HG02623 (cell line): ENCODE data around the gene ZNF592.
"Not testable (repeated sequence)": the region's sequence is repeated elsewhere in the genome, so short reads cannot be mapped to it uniquely, and the experiment has no call there.

Experiments
- ATAC-seq: cut with Tn5 transposase; IDR thresholded peaks from one replicate; pipeline ENCODE4 v1.9.1; 2021; ENCODE audit warnings: moderate library complexity; ENCODE audit not compliant: unreplicated experiment

The ZNF592 gene

DNA sequence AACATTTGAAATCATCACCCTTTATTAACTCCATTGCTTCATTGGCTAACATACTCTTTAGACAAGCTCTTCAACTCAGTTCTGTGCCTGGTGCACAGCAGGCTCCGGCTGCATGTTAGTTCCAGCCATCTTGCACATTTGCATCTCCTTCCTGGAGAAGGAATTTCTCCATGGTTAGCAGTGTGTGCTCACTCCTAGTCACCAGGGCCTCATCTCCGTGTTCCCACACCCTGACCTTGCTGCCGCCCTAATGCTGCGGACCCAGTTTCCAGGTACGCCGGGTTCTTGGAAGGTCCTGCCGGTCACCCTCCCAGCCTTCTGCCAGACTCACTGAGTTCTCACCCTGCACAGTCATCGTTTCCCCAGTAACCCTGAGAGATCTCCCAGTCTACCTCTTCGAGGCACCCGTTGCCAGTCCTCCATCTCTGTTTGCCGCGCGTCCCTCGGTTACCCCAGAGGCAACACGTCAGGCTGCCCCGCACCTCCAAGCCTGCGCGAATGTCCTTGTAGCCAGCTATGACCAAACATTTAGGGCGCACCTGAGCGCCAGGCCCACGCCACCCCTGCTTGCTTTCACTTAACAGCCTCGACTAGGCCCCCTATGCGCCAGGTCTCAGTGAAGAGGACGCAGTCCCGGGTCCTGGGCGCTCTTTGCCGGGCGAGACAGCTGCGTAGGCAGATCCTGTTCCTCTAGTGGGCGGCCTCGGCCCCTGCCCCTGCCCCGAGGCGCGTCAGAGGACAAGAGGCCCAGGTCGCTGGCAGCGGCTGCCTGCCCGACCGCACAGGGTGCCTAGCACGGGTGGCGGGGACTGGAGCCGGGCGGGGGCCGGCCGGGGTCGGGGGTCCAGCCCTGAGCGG lies 747 bp upstream of the ZNF592 start:
- peak; percentile 44 for ATAC-seq

DNA sequence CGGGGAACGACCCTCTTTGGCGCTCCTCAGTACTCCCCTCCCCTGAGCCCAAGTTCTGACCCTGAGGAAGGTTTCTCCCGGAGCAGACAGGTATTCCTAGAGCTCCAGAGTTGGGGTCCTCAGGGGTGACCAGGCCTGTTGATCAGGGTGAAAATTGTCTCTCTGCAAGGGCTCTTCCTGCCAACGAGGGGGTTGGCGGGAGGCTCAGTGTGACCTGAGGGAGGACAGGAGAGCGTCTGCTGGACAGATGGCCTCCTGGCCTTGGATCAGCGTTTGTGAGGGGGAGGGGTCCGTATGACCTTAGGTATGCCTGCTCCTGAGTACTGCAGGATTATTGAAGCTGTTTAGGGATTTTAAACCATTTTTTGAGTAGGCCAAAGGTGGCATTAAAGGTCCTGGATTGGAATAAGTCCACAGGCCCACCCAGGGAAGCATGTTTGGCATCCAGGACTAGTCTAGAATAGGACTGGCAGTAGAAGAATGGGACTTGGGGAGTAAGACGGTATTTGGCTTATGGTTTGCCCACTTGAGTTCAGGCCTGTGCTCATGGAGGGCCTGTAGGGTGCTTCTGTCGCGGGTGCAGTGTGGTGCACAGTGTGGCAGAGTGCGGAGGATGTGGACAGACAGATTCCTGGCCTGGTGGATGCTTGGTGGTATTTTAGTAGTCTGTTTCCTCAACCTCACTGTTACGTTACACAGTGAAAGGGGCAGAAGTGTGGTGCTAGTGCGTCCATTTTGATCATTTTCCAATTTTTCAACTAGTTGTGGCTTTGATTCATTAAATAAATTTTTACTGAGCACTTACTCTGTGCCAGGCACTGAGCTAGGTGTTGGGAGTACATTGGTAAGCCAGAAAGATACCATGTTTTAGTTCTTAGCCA lies 959 bp downstream of the ZNF592 start:
- ATAC-seq: no peak

DNA sequence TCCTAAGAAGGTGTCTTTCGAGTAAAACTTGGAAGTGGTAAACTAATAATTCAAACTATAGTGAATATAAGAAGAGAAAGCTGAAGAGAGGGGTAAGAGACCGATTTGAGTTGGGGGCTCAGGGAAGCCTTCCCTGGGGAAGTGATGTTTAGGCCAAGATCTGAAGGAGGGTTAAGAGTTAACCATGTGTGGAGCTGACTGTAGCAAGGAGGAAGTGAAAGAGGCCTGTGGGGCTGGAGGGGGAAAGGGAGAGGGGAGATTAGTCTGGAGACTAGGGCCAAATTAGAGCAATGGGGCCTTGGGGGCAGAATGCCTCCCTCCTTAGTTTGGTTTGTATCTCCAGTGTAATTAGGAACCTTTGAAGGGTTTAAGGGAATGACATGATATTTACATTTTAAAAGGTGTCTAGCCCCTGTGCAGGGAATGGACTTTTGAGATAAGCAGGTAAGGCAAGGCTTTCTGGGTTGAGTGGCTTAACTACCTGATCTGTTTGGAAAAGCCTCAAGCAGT lies 2.2 kb downstream of the ZNF592 start:
- no peak for ATAC-seq

DNA sequence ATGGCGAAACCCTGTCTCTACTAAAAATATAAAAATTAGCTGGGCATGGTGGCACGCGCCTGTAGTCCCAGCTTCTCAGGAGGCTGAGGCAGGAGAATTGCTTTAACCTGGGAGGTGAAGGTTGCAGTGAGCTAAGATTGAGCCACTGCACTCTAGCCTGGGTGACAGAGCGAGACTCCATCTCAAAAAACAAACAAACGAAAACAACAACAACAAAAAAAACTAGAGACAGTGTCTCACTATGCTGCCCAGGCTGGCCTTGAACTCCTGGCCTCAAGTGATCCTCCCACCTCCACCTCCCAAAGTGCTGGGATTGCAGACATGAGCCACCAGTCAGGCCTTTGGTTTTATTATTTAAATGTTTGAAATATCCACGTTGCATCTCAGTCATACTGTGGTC lies 3.3 kb downstream of the ZNF592 start:
- ATAC-seq: not testable (repeated sequence)

DNA sequence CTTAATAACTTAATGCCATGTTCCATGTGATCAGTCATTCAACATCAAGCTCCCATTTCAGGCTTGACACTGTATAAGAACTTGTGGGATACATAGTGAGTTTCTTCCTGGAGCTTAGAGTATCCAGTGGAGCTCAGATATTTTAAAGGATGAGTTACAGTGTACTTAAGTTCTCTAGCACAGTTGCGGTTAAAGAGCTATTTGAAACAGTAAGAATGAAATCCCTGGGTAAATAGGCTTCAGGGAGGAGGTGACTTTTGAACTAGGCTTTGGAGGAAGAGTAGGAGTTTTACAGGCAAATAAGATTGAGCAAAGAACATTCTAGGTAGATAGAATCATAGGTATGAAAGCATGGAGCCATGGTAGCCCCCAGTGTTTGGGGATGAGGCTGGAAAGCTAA lies 3.8 kb downstream of the ZNF592 start:
- no peak for ATAC-seq

DNA sequence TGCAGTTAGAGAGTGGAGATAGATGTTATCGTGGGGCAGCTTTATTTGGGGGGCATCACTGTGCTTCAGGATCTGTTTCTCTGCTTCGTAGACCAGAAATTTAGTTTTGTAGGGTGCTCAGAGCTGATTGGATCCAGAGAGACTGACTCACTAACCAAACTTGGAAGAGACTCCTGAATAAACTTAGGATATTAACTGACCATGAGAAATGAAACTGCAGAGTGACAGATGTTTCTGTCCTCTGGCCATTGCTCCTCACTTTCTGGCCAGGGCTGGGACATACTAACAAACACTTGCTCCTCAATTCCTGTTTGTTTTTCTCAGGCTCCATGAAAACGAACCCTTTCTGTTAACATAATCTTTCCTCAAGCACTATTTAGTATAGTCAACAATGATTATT lies 4.3 kb downstream of the ZNF592 start:
- ATAC-seq: no peak

DNA sequence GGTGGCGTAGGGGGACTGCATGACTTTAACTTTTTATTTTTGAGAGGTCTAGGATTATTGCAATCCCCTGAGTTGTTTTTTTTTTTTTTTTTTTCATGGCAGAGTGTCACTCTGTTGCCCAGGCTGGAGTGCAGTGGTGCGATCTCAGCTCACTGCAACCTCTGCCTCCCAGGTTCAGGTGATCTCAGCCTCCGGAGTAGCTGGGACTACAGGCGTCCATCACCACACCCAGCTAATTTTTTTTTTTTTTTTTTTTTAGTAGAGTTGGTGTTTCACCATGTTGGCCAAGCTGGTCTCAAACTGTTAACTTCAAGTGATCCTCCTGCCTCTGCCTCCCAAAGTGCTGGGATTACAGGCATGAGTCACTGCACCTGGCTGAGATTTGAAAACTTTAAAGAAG lies 6.5 kb downstream of the ZNF592 start:
- not testable (repeated sequence) for ATAC-seq

DNA sequence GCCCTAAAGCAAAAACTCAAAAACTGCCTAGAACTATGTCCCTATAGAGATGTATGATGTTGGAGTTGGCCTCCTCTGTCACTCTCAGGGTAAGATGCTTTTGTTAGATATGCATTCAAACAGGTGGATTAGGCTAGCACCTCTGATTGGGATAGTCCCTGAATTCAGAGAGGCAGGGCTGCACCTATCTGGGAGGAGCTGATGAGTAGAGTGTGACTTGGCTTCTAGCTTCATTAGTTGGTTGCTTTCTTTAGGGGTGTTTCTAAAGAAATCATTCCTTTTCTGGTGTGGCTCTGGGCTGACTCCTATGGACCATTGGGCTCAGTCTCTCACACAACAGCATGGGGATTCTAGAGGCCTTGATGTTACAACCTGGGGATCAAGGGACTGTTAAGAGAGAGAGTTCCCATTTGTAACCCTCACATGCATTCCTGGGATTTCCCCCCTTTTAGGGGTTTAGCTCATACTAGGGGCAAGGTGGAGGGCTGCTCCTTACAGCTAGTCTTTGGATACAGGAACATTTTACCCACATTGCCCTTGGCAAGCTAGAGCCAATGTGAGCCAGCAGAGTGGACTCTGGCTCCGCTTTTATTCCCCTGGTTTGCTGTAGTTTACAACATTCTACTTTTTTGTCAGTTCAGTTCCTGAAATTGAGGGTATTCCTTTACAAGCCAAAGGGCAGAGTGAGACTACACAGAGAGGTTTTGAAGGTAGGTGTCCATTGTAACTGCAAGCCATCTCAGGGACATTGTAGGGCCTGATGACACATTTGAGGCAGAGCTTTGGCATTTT lies 7.5 kb downstream of the ZNF592 start:
- ATAC-seq: no peak

DNA sequence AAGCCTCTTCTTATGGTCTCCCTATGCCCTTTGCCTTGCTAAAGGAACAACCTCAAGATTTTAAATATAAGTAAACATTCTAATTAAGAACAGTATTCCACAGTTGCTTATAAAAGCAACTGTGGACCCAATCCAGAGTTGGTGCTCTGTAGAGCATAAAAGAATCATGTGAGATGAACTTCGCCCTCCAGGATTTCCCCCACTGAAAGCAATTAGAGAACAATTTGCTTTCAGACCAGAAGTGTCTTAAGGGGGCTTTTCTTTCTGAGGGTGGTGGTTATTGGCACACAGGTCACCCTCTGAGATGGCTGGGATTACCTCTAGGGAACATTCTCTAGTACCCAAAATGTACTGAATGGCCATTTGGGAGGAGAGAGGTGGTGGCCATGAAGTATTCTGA lies 10.6 kb downstream of the ZNF592 start:
- ATAC-seq: no peak

DNA sequence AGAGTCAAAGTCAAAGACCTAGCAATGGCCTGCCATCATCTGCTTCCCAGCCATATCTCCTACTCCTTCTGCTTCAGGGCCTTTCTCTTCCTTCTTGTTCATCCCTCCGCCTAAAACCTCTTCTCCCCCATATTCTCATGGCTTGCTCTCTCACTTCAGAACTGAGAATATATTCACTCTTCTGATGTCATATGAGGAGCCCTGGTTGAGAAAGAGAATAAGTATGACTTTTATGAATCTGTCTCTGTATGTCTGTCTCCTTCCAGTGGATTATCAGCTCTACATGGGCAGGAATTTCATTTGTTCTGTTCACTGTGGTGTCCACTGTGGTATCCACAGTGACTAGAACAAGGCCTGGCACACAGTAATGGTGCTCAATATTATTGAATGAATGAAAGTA lies 11.8 kb downstream of the ZNF592 start:
- no peak for ATAC-seq

DNA sequence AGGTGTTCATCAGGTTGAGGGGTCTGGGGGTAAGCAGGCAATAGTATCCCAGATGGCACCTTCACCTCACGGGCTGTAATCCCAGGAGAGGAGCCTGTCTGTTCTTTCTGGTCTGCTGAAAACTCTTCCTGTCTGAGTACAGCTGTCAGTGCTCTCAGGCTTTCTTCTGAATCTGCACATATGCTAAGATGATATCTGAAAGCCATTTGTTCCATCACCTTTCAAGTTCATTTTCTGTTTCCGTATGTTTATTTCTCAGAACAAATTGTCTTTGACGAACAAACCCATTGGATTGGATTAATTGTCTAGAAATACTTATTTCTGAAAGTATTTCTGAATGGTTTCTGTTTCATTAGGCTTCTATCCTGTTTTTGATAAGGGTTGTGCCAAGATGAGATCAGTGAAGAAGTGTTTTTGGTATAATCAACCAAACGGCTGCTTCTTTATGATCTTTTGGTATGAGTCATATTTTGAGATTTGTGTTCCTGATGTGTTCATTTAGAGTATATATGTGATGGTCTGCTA lies 13.3 kb downstream of the ZNF592 start:
- no peak for ATAC-seq

DNA sequence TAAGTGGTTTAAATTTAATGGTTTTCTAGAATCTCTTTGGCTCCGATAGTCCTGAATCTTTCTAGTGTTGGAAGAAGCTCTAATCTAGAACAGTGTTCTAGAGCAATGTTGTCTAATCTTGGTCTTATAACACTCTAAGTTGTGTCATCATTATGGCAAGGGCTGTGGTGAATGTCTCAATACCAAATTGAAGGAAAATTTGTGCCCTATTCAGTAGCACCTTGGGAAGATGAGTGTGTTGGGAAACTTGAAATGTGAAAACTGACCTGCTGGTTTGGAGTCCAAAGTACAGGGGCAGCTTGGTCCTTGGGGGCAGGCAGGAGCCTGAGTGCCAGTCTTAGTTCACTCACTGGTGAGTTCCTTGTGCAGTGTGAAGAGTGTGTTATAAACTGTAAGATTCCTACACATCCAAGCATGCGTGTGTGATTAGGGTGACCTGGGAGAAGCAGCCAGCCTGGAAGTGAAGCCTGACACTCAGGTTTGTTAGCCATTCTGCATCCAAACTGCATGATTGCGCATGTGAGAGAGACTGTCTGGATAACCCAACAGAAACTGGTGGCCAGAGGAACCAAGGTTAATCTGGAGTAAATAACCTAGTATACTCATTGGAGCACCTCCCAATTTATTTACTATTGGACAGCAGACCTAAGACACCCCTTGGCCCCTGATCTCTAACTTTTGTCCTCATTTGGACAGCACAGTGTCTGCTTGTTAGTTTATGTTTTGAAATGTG lies 14.6 kb downstream of the ZNF592 start:
- ATAC-seq: no peak

DNA sequence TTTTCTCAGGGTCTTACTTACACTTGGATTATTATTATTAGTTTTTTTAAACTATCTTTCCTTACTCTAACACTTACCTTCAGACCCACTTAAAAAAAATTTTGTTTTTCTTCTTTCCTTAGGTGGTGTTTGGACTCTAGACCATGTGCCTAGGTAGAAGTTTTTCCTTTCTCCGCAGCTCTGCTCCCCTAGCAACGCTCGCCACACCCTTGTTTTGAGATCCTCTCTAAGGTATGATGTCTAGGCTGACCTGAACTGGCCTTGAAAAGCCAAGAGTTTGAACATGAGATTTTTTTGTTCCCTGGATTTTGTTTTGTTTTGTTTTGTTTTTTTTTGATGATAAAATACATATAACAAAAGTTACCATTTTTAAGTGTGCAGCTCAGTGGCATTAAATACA lies 16.2 kb downstream of the ZNF592 start:
- no peak for ATAC-seq

DNA sequence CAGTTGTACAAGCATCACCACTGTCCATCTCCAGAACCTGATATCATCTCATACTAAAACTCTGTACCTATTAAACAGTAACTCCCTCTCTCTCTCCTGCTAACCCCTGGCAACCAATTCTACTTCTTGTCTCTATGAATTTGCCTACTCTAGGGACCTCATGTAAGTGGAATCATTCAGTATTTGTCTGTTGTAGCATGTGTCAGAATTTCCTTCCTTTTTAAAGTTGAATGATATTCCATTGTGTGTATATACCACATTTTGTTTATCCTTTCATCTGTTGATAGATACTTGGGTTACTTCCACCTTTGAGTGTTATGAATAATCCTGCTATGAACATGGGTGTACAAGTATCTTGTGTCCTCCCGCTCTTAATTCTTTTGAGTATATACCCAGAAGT lies 16.6 kb downstream of the ZNF592 start:
- ATAC-seq: no peak

DNA sequence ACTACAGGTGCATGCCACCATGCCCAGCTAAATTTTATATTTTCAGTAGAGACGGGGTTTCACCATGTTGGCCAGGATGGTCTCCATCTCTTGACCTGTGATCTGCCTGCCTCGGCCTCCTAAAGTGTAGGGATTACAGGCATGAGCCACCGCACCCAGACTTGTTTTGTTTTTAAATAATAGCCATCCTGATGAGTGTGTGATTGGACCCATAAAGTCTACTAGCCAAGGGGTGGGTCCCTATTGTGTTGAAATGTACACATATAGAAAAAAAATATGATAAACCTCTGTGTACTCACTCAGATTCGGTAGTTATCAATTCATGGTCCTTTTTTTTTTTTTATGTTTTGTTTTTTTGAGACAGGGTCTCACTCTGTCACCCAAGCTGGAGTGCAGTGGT lies 17.3 kb downstream of the ZNF592 start:
- ATAC-seq: no peak

DNA sequence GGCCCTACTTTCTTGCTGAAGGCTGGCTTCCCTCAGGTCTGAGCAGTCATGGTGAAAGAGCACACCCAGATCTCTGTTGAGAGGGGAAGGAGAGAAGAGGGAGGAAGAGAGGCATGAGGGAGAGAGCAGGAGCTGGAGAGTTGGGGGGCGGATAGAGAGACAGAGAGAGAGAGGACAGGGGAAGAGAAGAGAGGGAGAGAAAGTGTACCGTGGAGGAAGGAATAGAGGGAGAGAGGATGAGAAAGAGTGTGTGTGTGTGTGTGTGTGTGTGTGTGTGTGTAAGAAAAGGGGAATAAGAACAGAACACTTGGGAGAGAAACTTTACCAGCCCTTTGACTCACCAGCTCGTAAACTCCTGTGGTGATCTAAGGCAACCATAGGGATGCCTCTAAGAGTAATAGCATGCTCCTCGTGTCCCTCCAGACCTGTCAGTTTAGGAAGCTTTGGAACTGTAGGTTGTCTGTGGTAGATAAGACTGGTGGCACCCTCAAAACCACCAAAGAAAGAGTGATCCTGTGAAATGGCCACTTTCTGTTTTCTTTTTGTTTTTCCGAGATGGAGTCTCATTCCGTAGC lies 18.2 kb downstream of the ZNF592 start:
- ATAC-seq: no peak

DNA sequence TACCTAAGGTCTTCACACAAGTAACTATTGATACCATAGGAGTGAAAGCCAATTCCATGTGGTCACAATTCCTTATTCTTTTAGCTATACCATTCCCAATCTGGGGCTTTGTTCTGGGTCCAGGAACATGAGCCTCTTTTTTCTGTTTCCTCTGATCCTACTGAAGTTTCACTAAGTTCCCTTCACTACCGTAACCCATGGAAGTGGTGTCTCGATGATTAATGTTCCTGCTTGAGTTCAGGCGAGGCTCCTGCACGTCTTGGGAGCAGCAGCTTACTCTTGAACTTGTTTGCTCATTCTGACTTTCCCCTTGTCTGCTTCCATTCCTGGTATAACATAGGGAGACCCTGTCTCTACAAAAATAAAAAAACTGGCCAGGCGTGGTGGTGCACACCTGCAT lies 23.6 kb downstream of the ZNF592 start:
- no peak for ATAC-seq

DNA sequence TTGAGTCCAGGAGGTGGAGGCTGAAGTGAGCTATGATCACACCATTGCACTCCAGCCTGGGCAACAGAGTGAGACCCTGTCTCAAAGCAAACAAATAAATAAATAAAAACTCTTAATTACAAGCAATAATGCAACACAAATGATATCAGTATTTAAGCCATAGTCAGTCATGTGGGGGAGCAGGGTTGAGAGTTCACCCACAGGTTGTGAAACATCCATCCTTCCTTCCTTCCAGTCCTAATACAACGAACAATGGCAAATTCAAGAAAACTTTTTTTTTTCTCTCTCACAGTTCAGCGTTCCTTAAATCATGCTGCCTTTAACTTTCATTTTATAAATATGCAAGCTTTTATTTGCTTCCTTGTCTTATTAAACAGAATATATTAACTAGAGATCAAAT lies 24.1 kb downstream of the ZNF592 start:
- no peak for ATAC-seq

DNA sequence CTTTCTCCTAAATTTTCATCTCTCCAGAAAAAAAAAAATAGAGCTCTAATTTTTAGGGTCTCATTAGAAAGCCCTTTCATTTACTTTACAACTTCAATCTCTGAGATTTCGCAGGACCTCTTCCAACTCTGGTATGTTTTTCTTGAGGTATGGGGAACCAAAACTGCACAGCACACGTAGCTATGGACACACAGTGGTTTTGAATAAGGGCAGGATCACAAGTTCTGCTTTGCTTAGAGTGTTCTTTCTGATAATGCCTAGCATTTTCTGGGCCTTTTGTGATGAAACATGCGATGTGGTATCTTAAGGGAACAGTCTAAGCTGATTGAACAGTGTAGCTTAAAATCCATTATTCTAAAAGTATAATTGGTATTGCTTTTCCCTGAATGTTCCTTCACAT lies 25.3 kb downstream of the ZNF592 start:
- no peak for ATAC-seq
